HG02884 (cell line): ENCODE results near the gene PTPRC.
"Not testable (repeated sequence)": the region's sequence is repeated elsewhere in the genome, so short reads cannot be mapped to it uniquely, and the experiment has no call there.

ENCODE experiments used
- ATAC-seq: cut with Tn5 transposase; IDR thresholded peaks from one replicate; pipeline ENCODE4 v1.9.1; 2021; ENCODE audit warnings: mild to moderate bottlenecking, moderate library complexity; ENCODE audit not compliant: unreplicated experiment

The PTPRC gene, protein sequence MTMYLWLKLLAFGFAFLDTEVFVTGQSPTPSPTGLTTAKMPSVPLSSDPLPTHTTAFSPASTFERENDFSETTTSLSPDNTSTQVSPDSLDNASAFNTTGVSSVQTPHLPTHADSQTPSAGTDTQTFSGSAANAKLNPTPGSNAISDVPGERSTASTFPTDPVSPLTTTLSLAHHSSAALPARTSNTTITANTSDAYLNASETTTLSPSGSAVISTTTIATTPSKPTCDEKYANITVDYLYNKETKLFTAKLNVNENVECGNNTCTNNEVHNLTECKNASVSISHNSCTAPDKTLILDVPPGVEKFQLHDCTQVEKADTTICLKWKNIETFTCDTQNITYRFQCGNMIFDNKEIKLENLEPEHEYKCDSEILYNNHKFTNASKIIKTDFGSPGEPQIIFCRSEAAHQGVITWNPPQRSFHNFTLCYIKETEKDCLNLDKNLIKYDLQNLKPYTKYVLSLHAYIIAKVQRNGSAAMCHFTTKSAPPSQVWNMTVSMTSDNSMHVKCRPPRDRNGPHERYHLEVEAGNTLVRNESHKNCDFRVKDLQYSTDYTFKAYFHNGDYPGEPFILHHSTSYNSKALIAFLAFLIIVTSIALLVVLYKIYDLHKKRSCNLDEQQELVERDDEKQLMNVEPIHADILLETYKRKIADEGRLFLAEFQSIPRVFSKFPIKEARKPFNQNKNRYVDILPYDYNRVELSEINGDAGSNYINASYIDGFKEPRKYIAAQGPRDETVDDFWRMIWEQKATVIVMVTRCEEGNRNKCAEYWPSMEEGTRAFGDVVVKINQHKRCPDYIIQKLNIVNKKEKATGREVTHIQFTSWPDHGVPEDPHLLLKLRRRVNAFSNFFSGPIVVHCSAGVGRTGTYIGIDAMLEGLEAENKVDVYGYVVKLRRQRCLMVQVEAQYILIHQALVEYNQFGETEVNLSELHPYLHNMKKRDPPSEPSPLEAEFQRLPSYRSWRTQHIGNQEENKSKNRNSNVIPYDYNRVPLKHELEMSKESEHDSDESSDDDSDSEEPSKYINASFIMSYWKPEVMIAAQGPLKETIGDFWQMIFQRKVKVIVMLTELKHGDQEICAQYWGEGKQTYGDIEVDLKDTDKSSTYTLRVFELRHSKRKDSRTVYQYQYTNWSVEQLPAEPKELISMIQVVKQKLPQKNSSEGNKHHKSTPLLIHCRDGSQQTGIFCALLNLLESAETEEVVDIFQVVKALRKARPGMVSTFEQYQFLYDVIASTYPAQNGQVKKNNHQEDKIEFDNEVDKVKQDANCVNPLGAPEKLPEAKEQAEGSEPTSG (N-terminal part only)

DNA sequence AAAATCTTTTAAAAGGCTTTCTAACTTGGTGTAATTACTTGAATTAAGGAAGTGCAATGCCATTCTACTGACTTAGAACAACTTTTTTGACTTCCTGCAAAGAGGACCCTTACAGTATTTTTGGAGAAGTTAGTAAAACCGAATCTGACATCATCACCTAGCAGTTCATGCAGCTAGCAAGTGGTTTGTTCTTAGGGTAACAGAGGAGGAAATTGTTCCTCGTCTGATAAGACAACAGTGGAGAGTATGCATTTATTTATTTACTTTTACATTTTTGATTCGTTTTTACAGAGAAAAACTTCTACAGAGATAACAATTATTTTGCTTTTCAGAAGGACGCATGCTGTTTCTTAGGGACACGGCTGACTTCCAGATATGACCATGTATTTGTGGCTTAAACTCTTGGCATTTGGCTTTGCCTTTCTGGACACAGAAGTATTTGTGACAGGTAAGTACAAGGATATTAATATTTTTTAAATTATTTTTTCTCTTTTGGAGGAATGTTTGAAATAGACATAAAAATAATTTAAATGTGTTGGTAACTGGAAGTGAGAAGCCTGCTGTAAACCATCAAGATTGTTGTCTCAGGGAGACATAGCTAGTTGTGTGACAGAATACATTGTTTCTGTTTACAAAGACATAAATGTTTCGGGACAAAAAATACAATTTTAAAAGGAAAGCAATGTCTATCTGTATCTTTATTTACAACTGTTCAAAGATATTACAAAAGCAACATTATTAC, at the start of gene PTPRC:
PTPRC (plus strand) TSS at position 147 of the 742 bp plus-strand sequence; CDS start at position 376, 229 bp downstream.
- ATAC-seq: peak; percentile 66

DNA sequence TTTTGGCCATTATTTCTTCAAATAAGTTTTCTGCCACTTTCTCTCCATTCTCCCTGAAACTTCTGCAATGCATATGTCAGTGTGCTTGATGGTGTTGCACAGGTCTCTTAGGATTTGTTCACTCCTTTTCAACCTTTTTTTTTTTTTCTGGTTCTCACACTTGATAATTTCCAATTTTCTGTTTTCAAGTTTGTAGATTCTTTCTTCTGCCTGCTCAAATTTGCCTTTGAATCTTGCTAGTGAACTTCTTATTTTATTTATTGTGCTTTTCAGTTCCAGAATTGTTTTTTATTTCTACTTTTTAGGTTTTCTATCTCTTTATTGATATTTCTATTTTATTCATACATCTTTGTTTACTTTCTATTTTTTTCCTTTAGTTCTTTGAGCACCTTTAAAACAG, 48.4 kb upstream of the PTPRC start:
- ATAC-seq: no peak

DNA sequence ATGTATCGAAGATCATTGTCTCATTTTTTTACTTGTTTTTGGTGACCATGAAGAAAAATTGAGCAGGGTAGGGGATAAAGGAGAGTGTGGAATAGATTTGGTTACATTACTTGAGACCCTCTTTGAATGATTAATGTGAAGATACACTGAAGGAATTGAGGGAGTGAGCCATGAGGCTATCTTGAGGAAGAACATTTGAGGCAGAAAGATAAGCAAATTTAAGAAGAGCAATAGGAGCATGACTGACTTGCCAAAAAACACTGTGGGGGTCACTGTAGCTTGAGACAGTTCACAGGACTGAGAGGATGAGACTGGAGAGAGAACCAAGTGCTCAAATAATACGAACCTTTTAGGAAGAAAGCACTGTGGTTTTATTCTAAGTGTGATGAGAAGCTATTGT, 43.1 kb upstream of the PTPRC start:
- ATAC-seq: no peak

DNA sequence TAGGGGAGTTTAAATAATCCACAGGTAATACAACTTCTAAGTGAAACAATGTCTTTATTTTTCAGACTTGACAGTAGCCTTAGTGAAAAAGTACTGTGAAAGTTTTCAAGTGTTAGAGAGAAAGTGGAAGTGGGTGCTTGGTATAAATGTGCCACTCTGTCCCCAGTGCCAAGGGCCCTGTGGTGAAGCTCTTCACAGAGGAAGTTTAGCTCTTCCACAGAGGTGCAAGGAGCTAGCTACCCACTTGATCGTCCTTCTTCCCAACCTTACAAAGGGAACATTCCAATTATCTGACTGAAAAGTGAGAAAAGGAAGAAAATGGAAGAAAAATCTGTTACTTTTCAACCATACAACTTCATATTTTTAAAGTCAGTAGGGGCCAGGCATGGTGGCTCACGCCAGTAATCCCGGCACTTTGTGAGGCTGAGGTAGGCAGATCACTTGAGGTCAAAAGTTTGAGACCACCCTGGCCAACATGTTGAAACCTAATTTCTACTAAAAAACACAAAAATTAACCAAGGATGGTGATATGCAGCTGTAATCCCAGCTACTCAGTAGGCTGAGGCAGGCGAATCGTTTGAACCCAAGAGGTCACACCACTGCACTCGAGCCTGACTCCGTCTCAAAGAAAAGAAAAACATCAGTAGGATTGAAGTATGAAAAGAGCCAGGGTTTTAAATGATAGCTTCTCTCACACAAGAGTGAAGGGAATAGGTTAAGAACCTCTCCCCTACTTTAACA, 41.0 kb upstream of the PTPRC start:
- ATAC-seq: no peak

DNA sequence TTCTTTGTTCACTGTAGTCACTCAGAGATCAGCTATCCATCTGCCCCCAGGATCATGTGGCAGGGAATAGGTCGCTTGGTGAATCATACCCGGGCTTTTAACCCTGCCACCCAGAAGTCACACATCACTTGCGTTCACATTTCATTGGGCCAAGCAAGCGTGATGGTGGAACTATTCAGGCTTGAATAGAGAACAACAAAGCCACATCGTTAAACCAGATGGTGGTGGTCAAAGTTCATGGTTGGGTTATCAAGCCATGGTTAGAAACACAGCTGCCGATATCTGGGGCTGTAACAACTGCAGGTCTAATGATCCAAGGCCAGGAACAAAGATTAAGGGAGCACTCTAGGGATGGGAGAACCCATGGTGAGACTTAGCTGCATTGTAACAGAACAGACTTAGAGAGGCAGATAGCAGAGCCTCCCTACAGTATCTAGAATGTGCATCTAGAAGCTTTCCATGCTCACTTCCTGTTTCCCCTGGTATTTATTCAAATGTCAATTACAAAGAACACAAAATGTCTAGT, 40.0 kb upstream of the PTPRC start:
- peak; percentile 58 for ATAC-seq

DNA sequence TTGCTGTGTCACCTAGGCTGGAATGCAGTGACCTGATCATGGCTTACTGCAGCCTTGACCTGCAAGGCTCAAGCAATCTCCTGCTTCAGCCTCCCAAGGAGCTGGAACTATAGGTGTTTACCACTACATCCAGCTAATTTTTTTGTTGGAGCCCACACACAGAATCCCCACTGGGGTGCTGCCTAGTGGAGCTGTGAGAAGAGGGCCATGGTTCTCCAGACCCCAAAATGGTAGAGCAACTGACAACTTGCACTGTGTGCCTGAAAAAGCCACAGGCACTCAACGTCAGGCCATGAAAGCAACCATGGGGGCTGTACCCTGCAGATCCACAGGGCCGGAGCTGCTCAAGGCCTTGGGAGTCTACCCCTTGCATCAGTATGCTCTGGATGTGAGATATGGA, 39.1 kb upstream of the PTPRC start:
- no peak for ATAC-seq

DNA sequence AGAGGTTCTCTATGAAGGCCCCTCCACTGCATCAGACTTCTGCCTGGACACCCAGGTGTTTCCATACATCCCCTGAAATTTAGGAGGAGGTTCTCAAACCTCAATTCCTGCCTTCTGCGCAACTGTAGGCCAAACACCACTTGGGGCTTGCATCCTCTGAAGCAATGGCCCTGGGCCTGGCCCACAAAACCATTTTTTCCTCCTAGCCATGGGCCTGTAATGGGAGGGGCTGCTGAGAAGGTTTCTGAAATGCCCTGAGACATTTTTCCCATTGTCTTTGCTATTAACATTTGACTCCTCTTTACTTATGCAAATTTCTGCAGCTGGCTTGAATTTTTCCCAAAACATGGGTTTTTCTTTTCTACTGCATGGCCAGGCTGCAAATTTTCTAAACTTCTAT, 37.9 kb upstream of the PTPRC start:
- no peak for ATAC-seq

DNA sequence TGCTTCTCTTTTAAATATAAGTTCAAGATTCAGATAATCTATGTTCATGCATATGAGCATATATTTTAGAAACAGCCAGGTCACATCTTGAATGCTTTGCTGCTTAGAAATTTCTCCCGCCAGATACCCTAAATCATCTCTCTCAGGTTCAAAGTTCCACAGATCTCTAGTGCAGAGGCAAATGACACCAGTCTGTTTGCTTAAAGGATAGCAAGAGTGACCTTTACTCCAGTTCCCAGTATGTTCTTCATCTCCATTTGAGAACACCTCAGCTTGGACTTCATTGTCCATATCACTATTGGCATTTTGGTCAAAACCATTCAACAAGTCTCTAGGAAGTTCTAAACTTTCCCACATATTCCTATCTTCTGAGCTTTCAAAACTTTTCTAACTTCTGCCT, 37.5 kb upstream of the PTPRC start:
- not testable (repeated sequence) for ATAC-seq

DNA sequence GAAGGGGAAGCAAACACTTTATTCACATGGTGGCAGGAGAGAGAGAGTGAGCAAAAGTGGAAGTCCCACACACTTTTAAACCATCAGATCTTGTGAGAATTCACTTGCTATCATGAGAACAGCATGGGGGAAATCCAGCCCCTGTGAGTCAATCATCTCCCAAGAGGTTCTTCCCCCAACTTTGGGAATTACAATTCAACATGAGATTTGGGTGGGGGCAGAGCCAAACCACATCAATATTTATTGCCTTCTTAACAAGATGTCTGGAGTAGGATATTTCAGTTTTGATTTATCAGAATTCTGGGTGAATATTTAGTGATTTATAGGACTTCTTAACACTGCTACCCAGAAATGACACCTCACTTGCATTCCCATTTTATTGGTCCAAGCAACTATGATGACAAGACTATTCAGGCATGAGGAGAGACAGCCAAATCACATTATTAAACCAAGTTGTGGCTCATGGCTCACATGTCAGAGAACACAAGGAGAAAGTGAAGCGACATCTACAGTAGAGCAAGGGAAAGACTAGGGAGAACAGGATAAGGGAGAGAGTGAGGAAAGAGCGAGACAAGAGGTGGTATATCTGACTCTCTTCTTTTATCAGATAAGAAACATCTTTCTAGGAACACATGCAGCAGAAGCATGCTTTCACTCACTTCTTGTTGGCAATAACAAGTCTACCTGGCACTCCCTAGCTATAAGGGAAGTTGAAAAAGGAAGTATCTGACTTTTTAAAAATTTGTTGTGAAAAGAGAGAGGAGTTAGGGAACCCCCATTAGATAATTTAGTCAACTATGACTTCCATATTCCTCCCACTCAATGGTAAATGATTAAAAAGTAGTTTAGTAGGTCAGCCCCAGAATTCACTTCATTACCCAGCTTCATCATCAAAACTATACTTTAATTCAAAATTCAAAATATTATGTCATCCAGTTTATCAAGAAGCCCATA, 36.6 kb upstream of the PTPRC start:
- no peak for ATAC-seq

DNA sequence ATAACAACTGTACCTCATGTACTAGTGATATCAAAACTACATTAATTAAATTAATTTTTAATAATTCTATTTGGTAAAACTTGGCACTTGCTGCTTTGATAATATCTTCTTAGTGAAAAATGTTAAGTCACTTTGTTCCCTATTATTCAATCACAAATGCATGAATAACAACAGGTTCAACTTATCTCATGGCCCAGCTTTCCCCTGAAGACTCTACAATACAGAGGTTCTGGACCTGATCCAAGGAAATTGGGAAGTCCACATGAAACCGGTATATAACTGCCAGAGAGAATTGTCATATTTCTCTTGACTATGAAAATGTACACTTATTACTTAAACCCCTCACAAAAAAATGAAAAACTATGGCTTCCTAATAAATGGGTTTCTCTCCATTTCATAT, 33.9 kb upstream of the PTPRC start:
- no peak for ATAC-seq

DNA sequence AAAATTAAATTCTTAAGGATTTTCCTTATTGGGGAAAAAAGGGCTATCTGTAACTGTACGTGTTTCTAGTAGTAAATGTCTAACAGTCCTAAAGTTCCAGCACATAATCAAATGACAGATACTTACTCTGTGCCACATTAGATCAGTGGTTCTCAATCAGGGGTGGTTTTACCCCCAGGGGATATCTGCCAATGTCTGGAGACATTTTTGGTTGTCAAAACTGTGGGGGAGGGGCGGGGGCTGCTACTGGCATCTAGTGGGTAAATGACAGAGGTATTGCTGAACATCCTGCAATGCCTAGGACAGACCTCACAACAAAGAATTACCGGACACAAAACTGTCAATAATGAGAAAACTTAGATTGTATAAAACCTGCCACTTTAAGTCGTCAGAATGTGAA, 33.4 kb upstream of the PTPRC start:
- no peak for ATAC-seq

DNA sequence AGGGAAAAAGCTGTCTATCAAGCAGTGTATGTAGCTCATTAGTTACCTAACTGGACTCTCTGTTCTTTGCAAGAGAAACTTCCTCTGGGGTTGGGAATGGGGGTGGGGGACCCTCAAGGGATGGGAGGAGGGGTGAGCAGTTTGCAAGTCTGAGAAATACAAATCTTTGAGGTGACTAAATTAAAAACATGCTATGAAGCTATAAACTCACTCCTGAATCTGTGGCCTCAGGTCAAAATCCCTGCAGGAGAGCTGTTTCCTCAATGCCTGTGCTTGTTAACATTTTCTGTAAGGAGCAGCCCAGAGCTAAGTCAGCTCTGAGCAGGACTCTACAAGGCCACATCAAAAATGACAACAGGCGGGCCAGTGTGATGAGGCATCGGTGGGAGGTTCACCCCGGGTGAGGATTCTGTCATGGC, 32.8 kb upstream of the PTPRC start:
- ATAC-seq: no peak

DNA sequence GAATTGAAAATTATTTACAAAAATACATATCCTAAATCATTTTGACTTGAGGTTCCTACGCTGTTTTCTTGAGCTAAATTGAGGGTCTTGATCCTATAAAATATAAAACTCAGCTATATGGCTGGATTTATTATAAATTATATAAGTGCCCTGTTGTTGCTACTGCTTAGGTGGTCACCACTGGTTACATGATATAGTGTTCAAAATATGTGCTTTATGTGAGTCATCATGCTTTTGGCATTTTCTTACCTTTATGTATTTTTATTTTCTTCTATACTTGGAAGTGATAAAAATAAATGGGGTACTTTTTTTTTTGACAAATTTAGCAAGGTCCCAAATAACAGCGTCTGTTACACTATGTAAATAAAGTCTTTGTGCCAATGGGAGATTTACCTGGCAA, 31.1 kb upstream of the PTPRC start:
- no peak for ATAC-seq

DNA sequence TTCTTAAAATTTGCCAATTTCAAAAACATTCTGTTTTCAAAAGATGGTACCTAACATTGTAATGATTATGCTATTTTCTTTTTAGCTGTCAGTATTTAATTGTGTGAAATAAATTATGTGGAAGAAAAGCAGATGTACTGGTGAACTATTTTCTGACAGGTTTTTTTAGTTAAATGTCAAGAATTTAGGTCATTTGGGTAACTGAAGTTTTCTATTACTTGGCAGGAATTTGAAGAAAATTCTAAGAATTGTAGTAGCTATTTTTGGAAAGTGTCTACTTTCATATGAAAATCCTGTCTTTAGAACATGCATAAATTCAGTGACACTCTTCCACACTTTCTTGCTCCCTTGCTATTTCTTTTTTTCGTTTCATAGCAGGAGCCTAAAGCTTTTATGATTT, 28.5 kb upstream of the PTPRC start:
- no peak for ATAC-seq

DNA sequence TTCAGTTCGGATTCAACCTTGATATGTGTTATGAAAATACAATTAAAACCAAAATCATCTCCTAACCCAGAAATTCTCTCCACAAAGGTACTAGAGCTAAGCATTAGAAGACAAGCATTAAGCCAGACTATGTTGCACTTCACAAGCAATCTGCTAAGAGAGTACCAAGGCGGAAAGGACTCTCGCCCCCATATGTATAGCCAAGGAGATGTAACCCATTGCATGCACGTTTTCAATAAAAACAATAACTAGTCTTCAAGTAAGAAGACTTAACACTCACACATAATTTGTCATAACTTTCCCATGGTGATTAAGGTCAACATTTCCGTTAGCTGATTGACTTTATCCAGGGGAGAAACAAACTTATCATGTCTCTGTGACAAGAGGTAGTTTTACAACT, 27.6 kb upstream of the PTPRC start:
- ATAC-seq: no peak

DNA sequence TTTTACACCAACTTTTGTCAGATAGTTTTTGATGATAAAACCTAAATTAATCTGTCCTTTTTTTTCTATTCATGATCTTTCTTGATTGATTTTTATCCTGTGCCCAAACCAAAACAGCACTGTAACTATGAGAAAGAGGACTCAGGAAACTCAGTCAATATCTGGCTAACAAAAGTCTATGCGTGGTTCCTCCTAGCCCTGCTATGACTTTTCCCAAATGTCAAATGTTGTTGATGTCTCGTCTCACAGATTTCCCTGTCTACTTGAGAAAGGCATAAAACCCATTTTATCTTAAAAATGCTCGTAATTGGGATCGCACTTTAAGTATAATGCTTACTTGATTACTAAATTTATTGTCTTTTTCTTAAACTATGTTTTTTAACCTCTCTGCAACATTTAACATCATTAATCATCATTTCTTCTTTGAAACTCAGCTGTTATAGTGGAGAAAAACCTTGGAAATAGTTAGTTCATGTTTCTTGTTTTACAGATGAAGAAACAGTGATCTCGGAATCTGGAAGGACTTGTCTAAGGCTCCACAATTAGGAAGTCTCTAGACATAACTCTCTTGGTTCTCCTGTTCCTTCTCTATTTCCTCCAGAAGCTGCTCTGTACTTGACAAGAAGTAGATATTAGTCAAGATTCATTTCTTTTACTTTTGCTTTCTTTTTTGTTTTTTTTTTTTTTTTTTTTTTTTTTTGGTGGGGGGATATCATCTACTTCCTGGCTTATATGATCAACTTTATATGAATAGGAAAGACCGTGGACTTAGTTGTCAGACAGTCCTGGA, 26.2 kb upstream of the PTPRC start:
- no peak for ATAC-seq

DNA sequence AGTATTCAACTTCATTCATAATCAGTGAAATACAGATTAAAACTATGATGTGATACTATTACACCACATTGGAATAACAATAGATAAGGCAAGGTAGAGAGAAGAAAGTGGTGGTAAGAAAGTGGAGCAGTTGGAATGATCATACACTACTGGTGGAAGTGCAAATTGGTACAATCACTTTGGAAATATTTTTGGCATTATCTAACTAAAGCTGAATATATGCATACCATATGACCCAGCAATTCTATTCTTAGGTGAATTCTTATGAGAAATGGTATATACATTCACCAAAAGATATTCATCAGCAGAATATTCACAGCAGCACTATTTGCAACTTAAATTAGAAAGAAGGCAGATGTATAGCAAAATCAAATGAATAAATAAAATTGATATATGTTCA, 21.4 kb upstream of the PTPRC start:
- no peak for ATAC-seq
